Measurements from ENCODE around the gene TSFM.

The TSFM gene

GRCh38 chr12:57765003-57765697 lies 17.4 kb upstream of the TSFM start:
- peak overlapping the region; percentile 25 for H3K4me3 ChIP-seq (ENCODE audit: low read length)
- TF ChIP-seq CTCF (conservative IDR thresholded peaks at IDR 0.05; ENCODE audit: low read depth, low read length): peak; percentile 46
- DNase-seq (ENCODE audit: low read depth): no peak

- no peak for TF ChIP-seq CTCF (conservative IDR thresholded peaks at IDR 0.05; ENCODE audit: low read depth, low read length)
- DNase-seq (ENCODE audit: low read depth): no peak
- peak overlapping the region; percentile 43 for H3K4me3 ChIP-seq (ENCODE audit: low read length)
These were observed 16.7 kb upstream of the TSFM start for GRCh38 chr12:57765698-57766463.

GRCh38 chr12:57766464-57767304 lies 15.9 kb upstream of the TSFM start, which contains the start of gene CYP27B1:
Gene CYP27B1 (minus strand): TSS chr12:57767078. CDS start chr12:57767041, 37 bp downstream.
- peak within 1 kb of the TSS; percentile 43 for H3K4me3 ChIP-seq (ENCODE audit: low read length)
- no peak for DNase-seq (ENCODE audit: low read depth)
- peak; percentile 17 for TF ChIP-seq CTCF (conservative IDR thresholded peaks at IDR 0.05; ENCODE audit: low read depth, low read length)

- DNase-seq (ENCODE audit: low read depth): no peak
- no peak overlapping the region for H3K4me3 ChIP-seq (ENCODE audit: low read length)
- no peak for TF ChIP-seq CTCF (conservative IDR thresholded peaks at IDR 0.05; ENCODE audit: low read depth, low read length)
These were observed 15.3 kb upstream of the TSFM start for GRCh38 chr12:57767305-57767698.

GRCh38 chr12:57767876-57768275 lies 14.7 kb upstream of the TSFM start:
- no peak overlapping the region for H3K4me3 ChIP-seq (ENCODE audit: low read length)
- DNase-seq (ENCODE audit: low read depth): no peak
- no peak for TF ChIP-seq CTCF (conservative IDR thresholded peaks at IDR 0.05; ENCODE audit: low read depth, low read length)

- TF ChIP-seq CTCF (conservative IDR thresholded peaks at IDR 0.05; ENCODE audit: low read depth, low read length): no peak
- DNase-seq (ENCODE audit: low read depth): no peak
- no peak overlapping the region for H3K4me3 ChIP-seq (ENCODE audit: low read length)
These were observed 13.0 kb upstream of the TSFM start for GRCh38 chr12:57769594-57769993.
